Peyer's patch (tissue), 4 donors: ENCODE measurements around the gene SLC2A9. TPM values are rescaled to one million over a fixed set of nuclear protein-coding genes. Genes with fewer than 3 reads are reported as not detected.

Source experiments
- DNase-seq, 3 donors: peaks; one replicate each; pipeline ENCODE4 v3.0.0-alpha.2; 2017 to 2019
- H3K27ac ChIP-seq, 4 donors: fragments of 200-600 bp; sonication (generic); one replicate each; pipeline ENCODE4 v1.5.1; 2016 to 2019
- H3K27me3 ChIP-seq, 2 donors: fragments of 200-600 bp; sonication (generic); one replicate each; pipeline ENCODE4 v1.5.1; 2019
- H3K36me3 ChIP-seq, 3 donors: fragments of 200-600 bp; sonication (generic); one replicate each; pipeline ENCODE4 v1.5.1; 2016 to 2019
- H3K4me1 ChIP-seq, 4 donors: fragments of 200-600 bp; sonication (generic); one replicate each; pipeline ENCODE4 v1.5.1; 2016 to 2019
- H3K4me3 ChIP-seq, 4 donors: fragments of 200-600 bp; sonication (generic); 1 replicate in 3 of 4; 2 replicates in 1 of 4; pipeline ENCODE4 v1.5.1; 2016 to 2019; ENCODE audit warnings: mild to moderate bottlenecking in 1 of 4
- H3K9me3 ChIP-seq, 4 donors: fragments of 200-600 bp; sonication (generic); one replicate each; pipeline ENCODE4 v1.5.1; 2016 to 2019; ENCODE audit warnings: mild to moderate bottlenecking in 1 of 4
- CTCF ChIP-seq, 6 experiments: fragments of 450-650 bp in 4 of 6; fragments of 200-600 bp in 2 of 6; sonication (generic) in 1 of 6; IDR thresholded peaks; one replicate each; pipeline ENCODE4 v1.5.1; 2017 to 2019; ENCODE audit warnings: antibody characterized with exemption in 6 of 6, mild to moderate bottlenecking in 3 of 6, moderate library complexity in 1 of 6
- POLR2A ChIP-seq, 2 donors: fragments of 450-650 bp; IDR thresholded peaks; one replicate each; pipeline ENCODE4 v1.5.1; 2017; ENCODE audit warnings: antibody characterized with exemption in 2 of 2, mild to moderate bottlenecking in 2 of 2, moderate library complexity in 2 of 2
- small RNA-seq, 2 donors: library from RNA; depleted of rRNA; stranded (forward); fragments of <200 nt; gene quantifications; one replicate each; pipeline ENCODE3, GENCODE V24; 2016
- total RNA-seq, 4 donors: library from RNA; depleted of rRNA; stranded (reverse); fragments of >200 nt; gene quantifications; one replicate each; pipeline ENCODE4 v1.1.0, GENCODE V29; 2016

Gene SLC2A9
- total RNA-seq, 4 donors from 2014 or later, result 8.3 to 24.1 (median 22.0) TPM

- H3K9me3 ChIP-seq, result no peaks in the 10 kb centered on the region
- H3K4me3 ChIP-seq, result no peak overlapping the region
- TF ChIP-seq POLR2A (IDR thresholded peaks at IDR 0.05) (no peak), CTCF (IDR thresholded peaks at IDR 0.05) (no peak)
- no peaks in the 10 kb centered on the region for H3K4me1 ChIP-seq
- no peak for DNase-seq
- no peak overlapping the region for H3K27ac ChIP-seq
- H3K36me3 ChIP-seq, result no peaks in the 10 kb centered on the region
- no peaks in the 10 kb centered on the region for H3K27me3 ChIP-seq
Observed at GRCh38 chr4:9782136-9782436, 239.2 kb downstream of the SLC2A9 start.

- no peak for DNase-seq
- no peaks in the 10 kb centered on the region for H3K9me3 ChIP-seq
Observed at GRCh38 chr4:9781343-9782135, 239.8 kb downstream of the SLC2A9 start, which contains the start of gene DRD5. DRD5 (plus strand) TSS chr4:9781634; CDS start chr4:9782030, 396 bp downstream.

More at GRCh38 chr4:9781343-9782135, 239.8 kb downstream of the SLC2A9 start, which contains the start of gene DRD5:
- Histone ChIP-seq H3K4me1 (no peaks in the 10 kb centered on the region), H3K4me3 (no peak within 1 kb of the TSS), H3K36me3 (no peaks in the 10 kb centered on the region), H3K27me3 (no peaks in the 10 kb centered on the region), H3K27ac (no peak within 1 kb of the TSS)
- TF ChIP-seq POLR2A (IDR thresholded peaks at IDR 0.05) (no peak), CTCF (IDR thresholded peaks at IDR 0.05) (no peak)

Small RNA genes within 50 kb of the gene (small RNA-seq; reads per million reads assigned to genes)
- gene RNA5SP154, result 0 reads per million in 2 donors

Other genes with a start within 250 kb of the SLC2A9 start
- gene DRD5, start 239.9 kb downstream of the SLC2A9 start, total RNA-seq, result not detected
- 100 to 1,000 TPM; 170 to 192 (median 180) TPM for gene WDR1, start 95.3 kb upstream of the SLC2A9 start, total RNA-seq